Measurements from ENCODE around the gene MOB3B. TPM values are rescaled to one million over a fixed set of nuclear protein-coding genes. Genes with fewer than 3 reads are reported as not detected.
"Not testable (repeated sequence)": the region's sequence is repeated elsewhere in the genome, so short reads cannot be mapped to it uniquely, and the experiment has no call there.

MOB3B gene
- total RNA-seq, 1 donor from 2014 or later, result 14.8 TPM

DNA sequence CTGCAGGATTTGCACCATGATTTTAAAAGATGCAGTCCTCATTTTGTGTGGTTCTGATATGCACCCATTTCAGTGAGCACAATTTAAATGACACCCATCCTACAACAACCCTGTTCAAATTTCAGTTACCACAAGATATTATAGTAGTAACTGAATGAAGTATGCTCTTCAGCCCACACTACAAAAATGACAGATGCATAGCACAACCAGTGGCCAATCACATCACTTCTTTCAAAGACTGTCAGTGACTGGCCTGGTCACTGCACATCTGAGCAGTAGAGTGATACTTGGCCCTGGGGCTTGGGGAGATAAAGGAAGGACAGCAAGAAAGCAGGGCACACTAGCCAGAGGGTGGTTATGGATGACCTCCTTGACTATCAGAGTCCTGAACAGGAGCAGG, 25.4 kb downstream of the MOB3B start:
- TF ChIP-seq, protein P1, sequence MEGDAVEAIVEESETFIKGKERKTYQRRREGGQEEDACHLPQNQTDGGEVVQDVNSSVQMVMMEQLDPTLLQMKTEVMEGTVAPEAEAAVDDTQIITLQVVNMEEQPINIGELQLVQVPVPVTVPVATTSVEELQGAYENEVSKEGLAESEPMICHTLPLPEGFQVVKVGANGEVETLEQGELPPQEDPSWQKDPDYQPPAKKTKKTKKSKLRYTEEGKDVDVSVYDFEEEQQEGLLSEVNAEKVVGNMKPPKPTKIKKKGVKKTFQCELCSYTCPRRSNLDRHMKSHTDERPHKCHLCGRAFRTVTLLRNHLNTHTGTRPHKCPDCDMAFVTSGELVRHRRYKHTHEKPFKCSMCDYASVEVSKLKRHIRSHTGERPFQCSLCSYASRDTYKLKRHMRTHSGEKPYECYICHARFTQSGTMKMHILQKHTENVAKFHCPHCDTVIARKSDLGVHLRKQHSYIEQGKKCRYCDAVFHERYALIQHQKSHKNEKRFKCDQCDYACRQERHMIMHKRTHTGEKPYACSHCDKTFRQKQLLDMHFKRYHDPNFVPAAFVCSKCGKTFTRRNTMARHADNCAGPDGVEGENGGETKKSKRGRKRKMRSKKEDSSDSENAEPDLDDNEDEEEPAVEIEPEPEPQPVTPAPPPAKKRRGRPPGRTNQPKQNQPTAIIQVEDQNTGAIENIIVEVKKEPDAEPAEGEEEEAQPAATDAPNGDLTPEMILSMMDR (IDR thresholded peaks at IDR 0.05; ENCODE audit: unreplicated experiment), result no peak
- Mint-ChIP-seq H3K36me3 (peaks cover 30% of the 10 kb centered on the region), H3K27me3 (ENCODE audit: low read depth) (no peaks in the 10 kb centered on the region), H3K9me3 (peaks cover 15% of the 10 kb centered on the region), H3K4me1 (peaks cover 11% of the 10 kb centered on the region), H3K27ac (no peak overlapping the region), H3K4me3 (no peak overlapping the region)
- DNase-seq (ENCODE audit: low spot score in 2 of 2, unreplicated experiment in 2 of 2), result no peak

GRCh38 chr9:27503623-27504022, 26.0 kb downstream of the MOB3B start:
- DNase-seq (ENCODE audit: low spot score in 2 of 2, unreplicated experiment in 2 of 2), result no peak
- peaks cover 15% of the 10 kb centered on the region for H3K9me3 Mint-ChIP-seq
- peaks cover 25% of the 10 kb centered on the region for H3K36me3 Mint-ChIP-seq
- peaks cover 13% of the 10 kb centered on the region for H3K4me1 Mint-ChIP-seq
- no peak overlapping the region for H3K4me3 Mint-ChIP-seq
- H3K27me3 Mint-ChIP-seq (ENCODE audit: low read depth), result no peaks in the 10 kb centered on the region
- no peak overlapping the region for H3K27ac Mint-ChIP-seq
- TF ChIP-seq, protein P1 (IDR thresholded peaks at IDR 0.05; ENCODE audit: unreplicated experiment), result no peak

DNA sequence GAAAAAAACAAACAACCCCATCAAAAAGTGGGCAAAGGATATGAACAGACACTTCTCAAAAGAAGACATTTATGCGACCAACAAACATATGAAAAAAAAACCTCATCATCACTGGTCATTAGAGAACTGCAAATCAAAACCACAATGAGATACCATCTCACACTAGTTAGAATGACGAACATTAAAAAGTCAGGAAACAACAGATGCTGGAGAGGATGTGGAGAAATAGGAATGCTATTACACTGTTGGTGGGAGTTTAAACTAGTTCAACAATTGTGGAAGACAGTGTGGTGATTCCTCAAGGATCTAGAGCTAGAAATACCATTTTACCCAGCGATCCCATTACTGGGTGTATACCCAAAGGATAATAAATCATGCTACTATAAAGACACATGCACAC, 28.7 kb downstream of the MOB3B start:
- peaks cover 11% of the 10 kb centered on the region for H3K9me3 Mint-ChIP-seq
- not testable (repeated sequence) for DNase-seq (ENCODE audit: low spot score in 2 of 2, unreplicated experiment in 2 of 2); H3K27me3 Mint-ChIP-seq (ENCODE audit: low read depth); H3K4me3 Mint-ChIP-seq; H3K27ac Mint-ChIP-seq
- peaks cover 34% of the 10 kb centered on the region for H3K4me1 Mint-ChIP-seq
- peaks cover 13% of the 10 kb centered on the region for H3K36me3 Mint-ChIP-seq

DNA sequence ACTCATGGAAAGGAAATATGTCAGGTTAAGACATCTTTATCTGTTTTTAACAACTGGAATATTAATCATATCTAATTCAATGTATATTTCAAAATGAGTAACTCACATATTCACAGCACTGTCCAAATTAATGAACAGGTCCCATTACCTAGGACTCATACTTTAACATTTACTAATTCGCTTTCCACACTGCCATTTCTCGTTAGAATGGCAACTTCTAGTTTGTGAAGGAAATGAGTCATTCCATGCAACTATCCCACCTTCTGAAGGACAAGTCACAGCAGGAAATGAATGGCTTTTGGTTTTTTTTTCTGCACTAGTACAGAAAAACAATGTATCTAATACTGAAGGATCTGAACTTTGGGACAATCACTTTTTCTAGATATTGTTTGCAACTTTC, 30.2 kb downstream of the MOB3B start:
- no peak overlapping the region for H3K4me3 Mint-ChIP-seq
- no peak overlapping the region for H3K27ac Mint-ChIP-seq
- TF ChIP-seq, protein P1 (IDR thresholded peaks at IDR 0.05; ENCODE audit: unreplicated experiment), result no peak
- DNase-seq (ENCODE audit: low spot score in 2 of 2, unreplicated experiment in 2 of 2), result no peak
- peaks cover 3% of the 10 kb centered on the region for H3K9me3 Mint-ChIP-seq
- H3K27me3 Mint-ChIP-seq (ENCODE audit: low read depth), result no peaks in the 10 kb centered on the region
- peaks cover 38% of the 10 kb centered on the region for H3K4me1 Mint-ChIP-seq
- peaks cover 7% of the 10 kb centered on the region for H3K36me3 Mint-ChIP-seq

- Mint-ChIP-seq H3K4me3 (no peak overlapping the region), H3K27me3 (ENCODE audit: low read depth) (no peaks in the 10 kb centered on the region), H3K4me1 (peaks cover 38% of the 10 kb centered on the region), H3K27ac (peak overlapping the region; percentile 59), H3K36me3 (peaks cover 11% of the 10 kb centered on the region), H3K9me3 (peaks cover 6% of the 10 kb centered on the region)
- TF ChIP-seq, protein P1 (IDR thresholded peaks at IDR 0.05; ENCODE audit: unreplicated experiment), result no peak
- no peak for DNase-seq (ENCODE audit: low spot score in 2 of 2, unreplicated experiment in 2 of 2)
Observed at GRCh38 chr9:27497883-27498417, 31.7 kb downstream of the MOB3B start.

DNA sequence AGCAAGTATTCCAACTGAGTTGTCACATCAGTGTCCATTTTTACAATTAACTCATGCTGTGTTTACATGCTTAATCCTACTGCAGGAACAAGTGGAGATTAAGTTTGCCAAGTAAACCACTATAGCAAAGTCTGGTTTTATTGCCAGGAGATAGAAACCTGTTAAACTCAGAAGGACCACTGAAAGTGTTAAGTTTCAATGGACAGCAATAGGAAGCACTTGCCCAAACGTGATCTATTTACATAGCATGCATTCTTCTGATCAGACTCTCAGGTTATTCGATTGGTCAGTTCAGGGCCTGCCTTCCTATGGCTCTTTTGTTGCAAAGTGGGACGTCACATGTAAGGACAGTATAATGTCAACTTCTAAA, 33.5 kb downstream of the MOB3B start:
- DNase-seq (ENCODE audit: low spot score in 2 of 2, unreplicated experiment in 2 of 2), result no peak
- H3K4me3 Mint-ChIP-seq, result no peak overlapping the region
- H3K27me3 Mint-ChIP-seq (ENCODE audit: low read depth), result no peaks in the 10 kb centered on the region
- peaks cover 6% of the 10 kb centered on the region for H3K9me3 Mint-ChIP-seq
- H3K27ac Mint-ChIP-seq, result peak overlapping the region; percentile 62
- TF ChIP-seq, protein P1 (IDR thresholded peaks at IDR 0.05; ENCODE audit: unreplicated experiment), result no peak
- peaks cover 8% of the 10 kb centered on the region for H3K36me3 Mint-ChIP-seq
- H3K4me1 Mint-ChIP-seq, result peaks cover 36% of the 10 kb centered on the region

All from mesothelial cell of epicardium (in vitro differentiated cells).